Stimulated activated CD8-positive, alpha-beta memory T cell treated with anti-CD3 and anti-CD28 coated beads, Interleukin-12 subunit alpha, Interleukin-12 subunit beta, amount 100 ng/mL, for 24 hours (primary cell): ENCODE measurements around the gene OPCML.

Experiments
- DNase-seq: peaks from one replicate; pipeline ENCODE4 v3.0.0-alpha.2; 2020; ENCODE audit errors: extremely low read depth

OPCML gene

DNA sequence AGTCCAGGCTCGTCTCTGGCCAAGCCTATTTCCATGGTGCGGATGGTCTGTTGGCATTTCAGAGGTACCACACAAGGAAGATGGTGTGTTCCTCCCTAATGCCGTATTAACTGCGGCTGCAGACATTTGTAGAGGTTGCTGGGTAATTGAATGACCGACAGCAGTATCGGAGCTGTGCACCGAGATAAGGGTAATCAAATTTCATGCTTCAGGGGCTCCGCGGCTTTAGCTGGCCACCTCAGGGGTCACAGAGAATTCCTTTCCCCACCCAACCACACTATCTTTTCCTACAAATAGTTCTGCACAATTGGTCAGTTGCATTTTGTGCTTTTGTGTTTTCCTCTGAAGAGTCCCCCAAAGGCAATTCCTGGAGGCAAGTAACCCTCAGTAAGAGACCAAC, 297.4 kb downstream of the OPCML start:
- no peak for DNase-seq

DNA sequence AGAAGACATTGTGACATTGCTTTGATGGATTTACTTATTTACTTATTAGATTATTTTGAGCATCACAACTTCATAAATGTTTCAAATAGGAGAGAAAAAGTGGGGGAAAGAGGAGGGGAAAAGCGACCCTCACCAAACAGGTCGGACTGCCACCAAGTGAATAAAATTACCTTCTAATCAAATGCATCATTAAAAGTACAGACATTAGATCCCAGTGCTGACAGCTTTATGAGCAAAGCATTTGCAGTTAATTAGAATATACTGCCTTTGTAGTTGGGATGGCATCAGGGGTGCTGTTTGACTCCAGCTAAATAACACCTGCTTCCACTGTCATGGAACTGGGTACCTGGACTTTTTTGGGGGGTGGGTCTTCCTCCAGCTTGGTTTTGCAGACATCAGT, 299.6 kb downstream of the OPCML start:
- no peak for DNase-seq

DNA sequence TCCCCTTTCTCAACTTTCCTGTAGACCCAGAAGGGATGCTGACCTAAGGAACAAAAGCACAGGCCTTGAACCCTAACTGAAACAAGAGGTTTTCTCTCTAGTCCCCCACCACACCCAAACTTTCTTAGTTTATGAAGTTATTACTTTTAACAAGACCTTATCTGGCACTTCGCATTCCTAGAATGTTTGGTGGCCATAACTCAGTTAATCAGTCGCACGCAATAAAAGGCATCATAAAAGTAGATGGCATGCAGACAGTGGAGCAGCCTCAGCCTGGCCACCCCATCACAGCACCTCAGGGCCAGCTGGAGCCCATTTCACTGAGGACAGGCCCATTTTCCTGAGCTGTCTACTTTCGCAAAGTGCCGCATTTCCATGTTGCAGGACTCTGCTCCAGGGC, 301.9 kb downstream of the OPCML start:
- DNase-seq, result no peak

DNA sequence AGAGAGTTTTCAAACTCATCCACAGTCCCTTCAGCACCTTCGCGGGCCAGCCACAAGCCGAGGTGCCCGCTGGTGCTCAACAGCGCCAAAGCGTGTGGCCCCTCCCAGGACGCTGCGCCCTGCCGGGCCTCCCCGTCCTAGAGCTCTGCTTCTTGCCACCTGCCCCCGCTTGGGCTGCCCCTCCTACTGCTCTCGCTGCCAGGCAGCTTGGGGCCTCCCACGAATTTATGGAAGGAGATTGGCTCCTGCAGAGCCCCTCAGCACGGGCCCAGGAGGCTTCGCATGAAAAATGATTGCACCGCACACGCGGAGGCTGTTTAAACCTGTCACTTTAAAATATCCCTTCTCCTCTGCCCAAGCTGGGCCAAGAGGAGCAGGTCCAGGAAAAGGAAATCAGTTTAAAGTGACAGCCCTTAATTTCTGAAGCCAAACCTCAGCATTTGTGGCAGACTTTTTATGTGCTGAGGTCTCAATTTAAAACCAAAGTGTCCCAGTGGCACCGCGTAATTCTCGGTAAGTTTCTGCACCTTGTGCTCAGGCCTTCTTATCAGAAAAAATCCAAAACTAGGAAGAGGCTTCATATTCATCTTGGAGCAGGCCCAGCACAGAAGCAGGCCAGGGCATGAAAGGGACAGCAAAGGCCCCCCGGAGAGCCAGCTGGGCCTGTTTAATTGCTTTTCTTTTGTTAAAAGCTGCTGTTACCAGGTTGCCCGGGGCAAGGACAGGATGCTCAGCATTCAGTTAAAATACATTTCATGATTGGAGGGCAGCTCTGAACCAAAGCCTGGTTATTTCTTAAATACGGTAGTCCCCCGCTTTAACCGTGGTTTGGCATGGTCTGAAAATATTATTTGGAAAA, 303.6 kb downstream of the OPCML start:
- no peak for DNase-seq

DNA sequence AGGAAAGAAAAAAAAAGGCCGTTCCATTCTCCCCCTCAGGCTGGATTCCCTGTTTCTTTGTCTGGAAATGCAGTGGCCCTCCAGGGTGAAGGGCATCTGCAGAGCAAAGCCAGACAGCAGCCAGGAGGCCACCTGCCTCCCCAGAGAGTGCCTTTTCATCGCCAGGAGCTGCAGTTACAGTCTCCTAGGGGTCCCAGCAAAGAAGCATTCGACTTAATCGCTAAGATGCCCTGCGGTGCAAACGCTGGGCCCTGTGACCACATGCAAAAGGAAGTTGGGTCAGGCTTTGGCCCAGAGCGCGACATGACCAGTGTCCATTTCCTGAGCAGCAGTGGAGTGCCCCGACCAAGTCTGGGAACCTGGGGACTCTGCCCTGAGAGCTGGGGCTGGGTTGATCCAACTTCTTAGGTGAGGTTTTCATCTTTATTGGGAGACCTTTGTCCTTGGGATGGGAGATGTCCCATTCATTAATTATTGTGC, 304.6 kb downstream of the OPCML start:
- DNase-seq, result no peak

DNA sequence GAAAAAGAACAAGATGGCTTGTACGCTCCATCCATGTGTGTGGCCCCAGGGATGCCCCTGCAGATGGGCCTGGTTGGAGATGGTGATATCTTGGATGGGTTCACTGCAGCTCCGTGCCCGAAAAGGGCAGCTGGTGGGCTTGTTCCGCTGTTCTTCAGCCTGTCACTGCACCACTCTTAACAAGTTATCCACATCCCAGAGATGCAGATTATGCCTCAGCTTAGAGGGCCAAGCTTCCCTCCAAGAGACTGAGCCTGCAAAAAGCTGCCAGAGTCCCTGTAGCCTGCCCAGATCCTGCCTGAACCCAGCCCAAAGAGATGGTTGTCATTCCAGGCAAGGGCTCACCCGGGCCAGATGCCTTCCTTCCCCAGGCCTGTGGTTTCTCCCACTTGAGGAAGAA, 308.0 kb downstream of the OPCML start:
- DNase-seq, result no peak

DNA sequence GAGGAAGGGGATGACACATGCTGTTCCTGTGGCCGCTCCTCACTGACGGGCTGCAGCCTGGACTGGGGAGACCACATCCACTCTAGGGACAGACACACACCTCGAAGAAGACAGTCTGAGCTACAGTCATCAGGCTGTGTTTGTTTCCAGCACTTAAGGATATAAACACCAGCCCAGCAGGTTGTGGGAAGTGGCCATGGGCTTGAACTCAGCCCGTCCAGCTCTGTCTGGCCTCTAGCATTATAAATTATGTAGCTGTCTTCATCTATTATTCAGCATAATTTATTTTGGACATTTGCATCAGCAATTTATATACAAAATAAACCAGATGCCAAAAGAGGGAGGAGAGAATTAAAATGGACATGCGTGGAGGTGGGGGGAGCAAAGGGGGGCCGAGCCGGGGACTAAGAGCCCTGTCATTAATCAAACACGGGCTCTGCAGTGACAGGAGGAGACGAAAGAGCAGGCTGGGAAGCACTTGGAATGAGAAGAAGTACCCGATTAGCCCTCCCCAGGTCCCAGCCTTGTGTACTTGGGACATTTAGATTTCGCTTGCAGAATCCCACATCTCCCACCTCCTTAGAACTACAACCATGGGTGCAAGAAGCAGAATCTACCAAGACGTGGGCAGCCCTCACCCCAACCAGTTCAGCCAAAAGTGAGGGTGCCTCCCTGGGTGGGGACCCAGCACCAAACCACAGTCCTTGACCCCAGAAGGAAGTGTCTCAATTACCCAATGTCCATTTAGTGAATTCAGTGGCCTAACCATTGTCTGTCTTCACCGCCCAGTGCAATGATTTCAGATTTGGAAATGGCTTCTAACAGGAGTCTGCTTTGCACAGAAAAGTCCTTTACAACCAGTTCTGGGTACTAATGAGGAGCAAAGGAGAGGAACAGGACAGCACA, 309.6 kb downstream of the OPCML start:
- no peak for DNase-seq

DNA sequence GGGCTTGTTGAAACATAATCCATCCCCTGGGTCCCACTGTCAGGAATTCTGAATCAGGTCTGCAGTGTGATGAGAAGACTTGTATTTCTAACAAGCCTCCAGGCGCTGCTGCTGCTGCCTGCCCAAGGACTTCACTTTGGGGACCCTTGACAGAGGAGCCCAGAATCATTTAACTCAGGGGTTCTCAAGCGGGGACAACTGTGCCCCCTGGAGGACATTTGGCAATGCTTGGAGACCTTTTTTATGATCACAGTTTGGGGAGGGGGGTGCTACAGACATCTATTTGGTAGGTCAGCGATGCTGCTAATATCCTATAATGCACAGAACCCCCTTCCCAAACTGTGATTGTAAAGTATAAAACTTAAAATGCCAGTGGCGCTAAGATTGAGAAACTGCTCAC, 312.8 kb downstream of the OPCML start:
- no peak for DNase-seq

DNA sequence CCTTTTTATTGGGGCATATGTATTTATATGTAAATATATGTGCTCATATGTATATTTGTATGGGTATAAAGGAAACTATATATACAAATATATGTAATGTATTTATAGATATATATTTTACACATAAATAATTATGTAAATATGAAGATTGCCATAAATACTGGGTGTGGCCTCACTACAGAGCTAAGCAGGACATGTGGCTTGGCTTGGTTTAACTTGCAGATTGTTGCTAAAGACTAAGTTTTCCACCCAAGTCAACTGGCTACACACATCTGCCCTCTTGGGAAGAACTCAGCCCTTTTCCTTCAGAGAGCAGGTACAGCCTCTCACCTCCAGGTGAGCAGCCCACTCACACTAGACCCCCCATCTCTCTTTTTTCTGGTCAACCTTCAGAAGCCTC, 315.5 kb downstream of the OPCML start:
- no peak for DNase-seq

DNA sequence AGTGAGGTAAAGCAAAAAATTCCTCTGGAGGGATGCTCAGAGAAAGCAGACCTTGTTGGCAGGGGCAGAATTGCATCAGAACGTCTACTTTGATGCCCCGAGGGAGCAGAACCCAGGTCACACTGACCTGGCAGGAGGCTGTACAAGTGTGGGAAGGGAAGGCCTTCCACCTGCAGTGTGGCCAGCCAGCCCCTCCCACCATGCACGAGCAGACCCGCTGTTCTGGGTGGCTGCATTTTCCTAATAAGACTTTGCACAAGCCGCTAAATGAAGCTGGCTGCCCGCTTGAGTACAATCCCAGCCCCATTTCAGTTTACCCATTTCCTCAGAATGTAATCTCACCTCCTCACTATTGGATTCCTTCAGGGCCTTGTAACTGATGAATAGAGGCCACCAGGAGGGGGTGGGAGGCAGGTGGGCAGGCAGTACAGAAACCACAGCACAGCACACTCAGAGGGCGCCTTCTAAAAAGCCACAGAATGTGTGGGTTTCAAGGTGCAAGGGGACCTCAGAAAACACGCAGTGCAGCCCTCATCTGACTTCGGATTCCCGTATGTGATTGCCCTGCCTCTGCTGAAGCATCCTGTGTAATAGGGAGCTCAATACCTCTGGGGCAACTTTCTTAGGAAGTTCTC, 316.6 kb downstream of the OPCML start:
- no peak for DNase-seq

DNA sequence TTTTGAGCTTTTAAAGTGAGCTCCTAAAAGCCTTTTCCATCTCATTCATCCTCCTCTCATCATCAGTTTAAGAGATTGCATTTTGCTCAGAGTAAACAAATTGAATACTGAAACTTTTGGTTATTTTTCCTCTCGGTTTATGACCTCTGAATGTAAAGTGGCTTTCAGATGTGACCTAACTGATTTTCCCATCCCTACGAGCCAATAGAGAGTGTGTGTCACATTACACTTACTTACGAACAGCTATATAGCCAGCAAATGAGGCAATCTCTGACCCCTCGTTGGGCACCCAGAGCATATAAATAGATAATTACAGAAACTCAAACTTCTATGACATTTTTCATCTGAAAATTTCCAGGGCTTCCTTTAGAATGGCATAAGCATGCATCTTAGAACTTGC, 317.7 kb downstream of the OPCML start:
- no peak for DNase-seq

DNA sequence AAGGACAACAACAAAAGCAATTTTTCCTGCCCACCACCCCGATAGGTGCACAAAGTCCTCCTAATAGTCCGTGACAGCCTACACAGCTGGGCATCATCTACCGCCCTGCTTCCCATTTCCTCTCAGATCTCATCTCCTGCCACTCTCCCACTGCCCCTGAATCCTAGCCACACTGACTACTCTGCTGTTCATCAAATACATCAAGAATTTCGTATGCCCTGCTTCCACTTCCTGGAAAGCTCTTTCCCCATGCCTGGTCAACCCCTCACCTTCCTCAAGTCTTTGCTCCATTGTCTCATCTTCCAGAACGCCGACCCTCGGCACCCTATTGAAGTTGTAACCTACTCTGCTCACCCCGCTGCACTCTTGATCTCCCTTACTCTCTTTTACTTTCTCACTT, 320.1 kb downstream of the OPCML start:
- DNase-seq, result no peak

DNA sequence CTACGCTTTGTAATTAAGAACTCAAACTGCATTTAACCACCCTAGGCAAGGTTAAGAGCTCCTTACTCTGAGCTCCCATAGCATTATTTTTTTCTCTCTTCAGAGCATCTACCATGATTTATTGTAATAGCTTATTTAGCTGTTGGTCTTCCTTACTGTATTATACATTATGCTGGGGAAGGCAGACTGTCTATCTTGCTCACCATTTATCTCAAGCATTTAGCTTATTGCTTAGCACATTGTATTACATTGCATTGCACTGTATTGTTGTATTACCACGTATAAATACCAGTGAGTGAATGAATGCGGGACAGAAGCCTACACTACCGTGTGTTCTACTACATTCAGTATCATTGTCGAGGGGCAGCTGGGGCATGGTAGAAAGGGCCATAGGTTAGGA, 324.3 kb downstream of the OPCML start:
- DNase-seq, result no peak

DNA sequence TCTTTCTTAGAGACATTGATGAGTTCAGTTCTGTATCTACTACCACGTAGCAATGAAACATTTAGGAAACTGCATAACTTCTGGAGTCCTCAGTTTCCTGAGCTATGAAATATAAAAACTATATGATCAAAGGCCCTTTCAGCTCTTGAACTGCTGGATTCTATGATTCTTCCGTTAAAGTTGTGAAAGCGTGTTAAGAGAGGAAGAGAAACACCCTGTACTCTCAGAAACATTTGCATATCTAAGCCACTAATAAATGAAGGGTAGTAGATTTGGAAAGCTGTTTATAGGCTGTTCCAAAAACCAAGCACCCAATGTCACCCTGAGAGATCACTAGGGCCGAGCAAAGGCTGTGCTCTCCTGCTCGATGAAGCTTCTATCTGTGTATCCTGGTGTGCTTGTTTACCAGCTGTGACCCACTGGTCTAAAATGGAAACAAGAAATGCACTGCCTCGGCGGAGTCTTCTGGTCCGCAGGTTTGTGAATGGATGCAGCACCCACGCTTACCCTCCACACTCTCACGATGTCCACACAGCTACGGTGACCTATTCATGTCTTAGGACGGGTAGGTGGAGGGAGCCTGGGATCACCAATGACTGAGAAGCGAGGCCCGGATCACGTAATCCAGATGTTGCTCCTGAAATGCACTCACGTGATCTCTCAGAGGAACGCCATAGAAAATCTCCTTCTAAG, 325.8 kb downstream of the OPCML start:
- DNase-seq, result no peak

DNA sequence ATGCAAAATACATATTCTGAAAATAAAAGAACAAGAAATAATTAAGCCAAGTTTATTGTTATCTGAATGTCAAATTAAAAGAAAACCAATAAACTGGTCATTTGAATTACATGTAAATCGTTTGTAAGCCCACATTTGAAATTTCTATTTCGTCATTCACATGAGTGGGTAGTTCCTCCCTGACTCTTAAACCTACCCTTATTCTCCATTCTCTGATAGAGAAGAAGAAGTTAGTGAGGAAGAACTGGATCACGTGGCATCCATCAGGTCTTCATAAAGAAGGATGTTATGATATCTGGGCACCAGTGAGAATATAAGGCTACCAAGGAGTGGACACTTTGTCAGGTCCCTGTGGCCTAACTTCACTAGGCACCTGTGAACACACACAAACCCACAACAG, 328.1 kb downstream of the OPCML start:
- DNase-seq, result no peak

DNA sequence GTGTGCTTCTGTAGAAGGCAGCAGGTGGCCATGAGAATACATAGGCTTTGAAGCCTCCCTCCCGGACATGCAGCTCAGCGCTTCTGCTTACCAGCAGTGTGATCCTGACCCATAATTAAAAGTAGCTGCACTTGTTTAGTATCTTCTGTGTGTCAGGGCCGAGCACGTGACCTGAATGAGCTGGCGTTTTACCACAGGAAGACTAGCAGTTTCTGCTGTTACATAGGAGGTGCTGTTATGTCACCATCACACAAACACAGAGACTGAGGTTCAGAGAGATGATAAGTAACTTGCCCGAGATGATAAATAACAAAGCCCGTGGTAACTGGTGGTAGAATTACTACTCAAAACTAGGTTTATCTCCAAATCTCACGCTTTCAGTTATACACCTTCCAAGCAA, 329.5 kb downstream of the OPCML start:
- no peak for DNase-seq

DNA sequence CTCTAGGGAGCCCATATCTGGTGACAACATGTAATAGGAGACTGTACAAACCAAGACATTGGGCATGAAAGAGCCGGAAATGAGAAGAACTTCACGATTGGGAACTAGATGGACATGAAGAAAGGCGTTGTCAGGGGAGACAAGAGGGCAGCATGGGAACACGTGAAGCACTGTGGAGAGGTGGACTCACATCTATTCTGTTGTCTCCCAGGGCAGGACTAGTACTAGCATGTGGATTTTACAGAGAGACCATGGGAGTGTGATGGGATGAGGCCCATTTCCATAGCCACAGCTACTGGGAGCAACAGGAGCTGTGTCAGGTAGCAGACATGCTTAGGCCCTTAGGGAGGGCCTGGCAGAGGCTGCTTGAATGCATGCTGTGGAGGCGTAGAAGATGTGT, 333.9 kb downstream of the OPCML start:
- DNase-seq, result no peak

DNA sequence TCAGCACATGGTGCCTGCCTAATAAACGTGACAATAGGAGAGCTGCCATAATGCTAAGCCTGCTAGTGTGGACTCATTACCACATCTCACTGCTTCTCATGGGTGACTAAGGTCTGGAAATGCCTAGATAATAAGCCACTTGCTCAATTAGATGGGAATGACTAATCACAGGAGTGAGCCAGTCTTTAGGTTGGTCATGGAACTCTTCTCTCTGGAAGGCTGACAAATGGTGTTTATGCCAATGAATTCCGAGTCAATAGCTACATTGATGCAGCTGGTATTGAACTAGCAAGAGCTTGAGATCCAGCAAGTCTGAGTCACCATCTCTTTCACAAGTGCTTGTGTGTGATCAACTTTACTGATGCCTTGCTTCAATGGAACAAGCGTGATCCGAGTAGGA, 334.9 kb downstream of the OPCML start:
- no peak for DNase-seq

DNA sequence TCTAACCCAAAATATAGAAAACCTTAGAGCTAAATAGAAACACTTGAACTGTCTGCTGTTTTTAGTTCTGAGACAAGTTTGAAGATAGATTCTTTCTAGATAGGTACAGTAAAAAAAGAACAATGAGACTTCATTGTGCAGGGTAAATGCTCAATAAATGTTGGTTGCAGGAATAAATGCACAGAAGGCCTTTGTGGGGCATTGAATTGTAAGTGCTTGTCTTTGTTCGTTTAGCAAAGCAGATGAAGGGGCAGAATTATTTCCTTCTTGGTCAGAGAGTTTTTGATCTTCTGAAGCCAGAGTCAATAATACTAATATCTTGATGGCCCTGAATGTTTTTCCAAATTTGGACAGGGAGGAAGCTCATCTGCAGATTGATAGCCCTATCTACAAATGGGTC, 340.4 kb downstream of the OPCML start:
- no peak for DNase-seq

DNA sequence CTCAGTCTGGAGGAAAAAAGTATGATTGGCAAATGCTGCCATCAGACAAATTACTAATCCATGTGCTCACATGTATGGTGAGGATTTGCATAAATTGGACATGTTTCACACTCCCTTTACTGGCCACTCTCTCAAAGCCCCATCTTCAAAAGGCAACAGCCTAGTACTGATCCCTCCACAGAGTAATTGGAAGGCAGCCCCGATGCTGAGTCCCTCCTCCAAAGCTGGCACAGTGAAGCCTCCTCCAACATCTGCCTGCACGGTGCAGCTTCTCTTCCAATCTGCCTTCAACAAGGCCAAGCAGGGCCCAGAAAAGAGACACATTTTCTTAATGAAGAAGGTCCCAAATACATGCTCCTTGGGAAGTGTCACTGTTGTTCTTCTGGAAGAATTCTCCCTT, 350.6 kb downstream of the OPCML start:
- no peak for DNase-seq

DNA sequence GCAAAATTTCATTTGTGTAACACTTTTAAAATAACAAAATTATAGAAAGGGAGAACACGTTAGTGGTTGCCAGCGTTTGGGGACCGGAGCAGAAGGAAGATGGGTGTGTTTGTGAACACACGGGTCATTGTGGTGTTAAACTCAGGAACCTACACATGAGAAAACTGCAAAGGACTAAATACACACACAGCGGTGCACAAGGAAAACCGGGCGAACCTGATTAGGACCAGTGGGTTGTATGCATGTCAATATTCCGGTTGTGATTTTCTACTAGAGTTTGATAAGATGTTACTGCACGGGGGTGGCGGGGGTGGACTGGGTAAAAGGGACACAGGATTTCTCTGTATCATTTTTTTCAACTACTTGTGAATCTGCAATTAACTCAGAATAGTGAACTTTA, 351.2 kb downstream of the OPCML start:
- DNase-seq, result no peak

DNA sequence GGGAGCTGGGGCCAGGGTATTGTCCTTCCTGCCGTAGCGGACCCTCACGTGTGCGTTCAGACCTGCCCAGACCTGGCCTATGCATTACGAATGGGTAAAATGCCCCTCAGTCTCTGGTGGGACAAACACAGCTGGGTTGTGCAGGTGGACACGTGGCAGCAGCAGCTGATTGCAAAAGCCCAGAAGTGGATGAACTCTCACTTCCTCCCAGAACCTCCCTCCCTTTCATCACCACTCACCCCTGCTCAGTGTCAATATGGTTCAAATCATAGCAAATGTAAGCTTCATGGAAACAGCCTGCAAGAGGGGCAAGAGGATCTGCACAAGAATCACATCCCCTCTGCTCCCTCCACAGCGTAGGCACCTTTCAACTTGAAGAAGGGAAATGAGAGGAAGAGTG, 352.1 kb downstream of the OPCML start:
- no peak for DNase-seq
